ENCODE results near the gene CD81.
A peak's percentile ranks its signal among the peaks of the same experiment; 100 is the strongest.

Gene CD81

GRCh38 chr11:2419638-2420501, 42.8 kb downstream of the CD81 start:
- no peak overlapping the region for H3K4me3 ChIP-seq (ENCODE audit: low read depth, low read length)
- DNase-seq (ENCODE audit: low read depth), result peak; percentile 83
- TF ChIP-seq CTCF (IDR thresholded peaks at IDR 0.05; ENCODE audit: low read depth, low read length) (peak; percentile 89), MYC (IDR thresholded peaks at IDR 0.05; ENCODE audit: low read depth, low read length) (0 out of 2 replicates have a peak, but pooled peaks have one; percentile 41), MAX (IDR thresholded peaks at IDR 0.05; ENCODE audit: low read depth, low read length) (peak; percentile 48; the same call in 1 of the 2 replicates), POLR2A (IDR thresholded peaks at IDR 0.05; ENCODE audit: extremely low read depth, insufficient read length) (no peak)

- no peak overlapping the region for H3K4me3 ChIP-seq (ENCODE audit: low read depth, low read length)
- TF ChIP-seq CTCF (IDR thresholded peaks at IDR 0.05; ENCODE audit: low read depth, low read length) (peak; percentile 68), MAX (IDR thresholded peaks at IDR 0.05; ENCODE audit: low read depth, low read length) (no peak)
- DNase-seq (ENCODE audit: low read depth), result peak; percentile 82
Measured at GRCh38 chr11:2420502-2421225, 43.6 kb downstream of the CD81 start.

GRCh38 chr11:2421226-2421994, 44.3 kb downstream of the CD81 start:
- no peak for DNase-seq (ENCODE audit: low read depth)
- no peak for TF ChIP-seq CTCF (IDR thresholded peaks at IDR 0.05; ENCODE audit: low read depth, low read length)
- no peak for TF ChIP-seq MYC (IDR thresholded peaks at IDR 0.05; ENCODE audit: low read depth, low read length)
- no peak overlapping the region for H3K4me3 ChIP-seq (ENCODE audit: low read depth, low read length)

GRCh38 chr11:2421996-2422395, 44.9 kb downstream of the CD81 start:
- DNase-seq (ENCODE audit: low read depth), result no peak
- no peak overlapping the region for H3K4me3 ChIP-seq (ENCODE audit: low read depth, low read length)
- TF ChIP-seq MAX (IDR thresholded peaks at IDR 0.05; ENCODE audit: low read depth, low read length), result no peak
- TF ChIP-seq MYC (IDR thresholded peaks at IDR 0.05; ENCODE audit: low read depth, low read length), result no peak
- TF ChIP-seq CTCF (IDR thresholded peaks at IDR 0.05; ENCODE audit: low read depth, low read length), result no peak
- TF ChIP-seq POLR2A (IDR thresholded peaks at IDR 0.05; ENCODE audit: extremely low read depth, insufficient read length), result no peak

- no peak overlapping the region for H3K4me3 ChIP-seq (ENCODE audit: low read depth, low read length)
- DNase-seq (ENCODE audit: low read depth), result no peak
- TF ChIP-seq POLR2A (IDR thresholded peaks at IDR 0.05; ENCODE audit: extremely low read depth, insufficient read length) (no peak), CTCF (IDR thresholded peaks at IDR 0.05; ENCODE audit: low read depth, low read length) (no peak), MAX (IDR thresholded peaks at IDR 0.05; ENCODE audit: low read depth, low read length) (no peak), MYC (IDR thresholded peaks at IDR 0.05; ENCODE audit: low read depth, low read length) (no peak)
Measured at GRCh38 chr11:2422461-2423156, 45.5 kb downstream of the CD81 start.
